Muscle of leg (tissue), 11 donors: ENCODE data around the gene MEGF11. TPM values are rescaled to one million over a fixed set of nuclear protein-coding genes. Genes with fewer than 3 reads are reported as not detected.

Experiments used
- DNase-seq: peaks from one replicate; pipeline ENCODE4 v3.0.0; 2013
- H3K27ac ChIP-seq: one replicate; pipeline ENCODE4 v1.5.1; 2013; ENCODE audit warnings: mild to moderate bottlenecking, low read length, control low read depth
- H3K27me3 ChIP-seq: one replicate; pipeline ENCODE4 v1.6.1; 2013; ENCODE audit warnings: low read length; ENCODE audit not compliant: control insufficient read depth, insufficient read depth
- H3K36me3 ChIP-seq: one replicate; pipeline ENCODE4 v1.6.1; 2013; ENCODE audit warnings: low read length; ENCODE audit not compliant: control insufficient read depth, insufficient read depth
- H3K4me1 ChIP-seq: one replicate; pipeline ENCODE4 v1.6.1; 2013; ENCODE audit warnings: low read length; ENCODE audit not compliant: control insufficient read depth, insufficient read depth
- H3K4me3 ChIP-seq: one replicate; pipeline ENCODE4 v1.5.1; 2013; ENCODE audit warnings: low read length, control low read depth
- H3K9me3 ChIP-seq: replicated peaks from 2 replicates; pipeline ENCODE4 v1.6.1; 2013; ENCODE audit warnings: low read depth, low read length; ENCODE audit not compliant: control insufficient read depth
- WGBS: methylation state at CpG from one replicate; pipeline ENCODE4 v1.1.5; 2013; ENCODE audit warnings: missing lambda C conversion rate; ENCODE audit not compliant: insufficient coverage; 5-methylcytosine and 5-hydroxymethylcytosine counted together
- polyA plus RNA-seq, 8 donors: library from polyadenylated mRNA; unstranded; fragments of 120-200 nt; gene quantifications; one replicate each; pipeline versions ENCODE4 v1.2.1 to v1.2.3, GENCODE V29; 2013; ENCODE audit warnings: inconsistent platforms in 1 of 8, low replicate concordance in 1 of 8; ENCODE audit not compliant: insufficient read length in 8 of 8, insufficient read depth in 1 of 8
- total RNA-seq: library from RNA; stranded (reverse); fragments of 120-200 nt; gene quantifications from one replicate; pipeline ENCODE4 v1.2.4, GENCODE V29; 2013

Gene MEGF11
- total and polyA plus RNA-seq, 9 donors: 0.13 to 0.68 (median 0.31) TPM

- peak overlapping the region; percentile 44 for H3K27ac ChIP-seq
These were observed 156.2 kb downstream of the MEGF11 start for GRCh38 chr15:66097151-66098021.

GRCh38 chr15:66096688-66097058, 156.9 kb downstream of the MEGF11 start:
- no peak overlapping the region for H3K27ac ChIP-seq
- H3K9me3 ChIP-seq: no peaks in the 10 kb centered on the region
- peaks cover 36% of the 10 kb centered on the region for H3K4me1 ChIP-seq
- H3K36me3 ChIP-seq: no peaks in the 10 kb centered on the region
- 58% methylated on average over 5 of the region's 5 CpGs for WGBS
- H3K27me3 ChIP-seq: no peaks in the 10 kb centered on the region
- no peak overlapping the region for H3K4me3 ChIP-seq
- DNase-seq: no peak

More at GRCh38 chr15:66097151-66098021, 156.2 kb downstream of the MEGF11 start:
- 44% methylated on average over 10 of the region's 15 CpGs for WGBS
- peak; percentile 33 for DNase-seq
- H3K4me3 ChIP-seq: no peak overlapping the region
- no peaks in the 10 kb centered on the region for H3K9me3 ChIP-seq
- no peaks in the 10 kb centered on the region for H3K36me3 ChIP-seq
- no peaks in the 10 kb centered on the region for H3K27me3 ChIP-seq
- H3K4me1 ChIP-seq: peaks cover 36% of the 10 kb centered on the region

GRCh38 chr15:66095871-66096687, 157.5 kb downstream of the MEGF11 start:
- H3K36me3 ChIP-seq: no peaks in the 10 kb centered on the region
- no peaks in the 10 kb centered on the region for H3K27me3 ChIP-seq
- H3K4me1 ChIP-seq: peaks cover 36% of the 10 kb centered on the region
- DNase-seq: peak; percentile 78
- 49% methylated on average over 15 of the region's 15 CpGs for WGBS
- H3K4me3 ChIP-seq: no peak overlapping the region
- H3K27ac ChIP-seq: peak overlapping the region; percentile 59
- no peaks in the 10 kb centered on the region for H3K9me3 ChIP-seq

- Histone ChIP-seq H3K27me3 (no peaks in the 10 kb centered on the region), H3K27ac (no peak overlapping the region), H3K4me3 (no peak overlapping the region), H3K36me3 (no peaks in the 10 kb centered on the region), H3K9me3 (no peaks in the 10 kb centered on the region), H3K4me1 (peaks cover 43% of the 10 kb centered on the region)
- no peak for DNase-seq
- no CpG with 5 or more reads among the region's 9 CpGs for WGBS
These were observed 159.2 kb downstream of the MEGF11 start for GRCh38 chr15:66094331-66094730.

GRCh38 chr15:66092053-66093016, 161.2 kb downstream of the MEGF11 start:
- no peaks in the 10 kb centered on the region for H3K27me3 ChIP-seq
- DNase-seq: no peak
- H3K36me3 ChIP-seq: no peaks in the 10 kb centered on the region
- peaks cover 34% of the 10 kb centered on the region for H3K4me1 ChIP-seq
- no peak overlapping the region for H3K27ac ChIP-seq
- no peaks in the 10 kb centered on the region for H3K9me3 ChIP-seq
- WGBS: 68% methylated on average over 6 of the region's 7 CpGs
- H3K4me3 ChIP-seq: no peak overlapping the region

- no peak overlapping the region for H3K27ac ChIP-seq
- no peak overlapping the region for H3K4me3 ChIP-seq
These were observed 164.0 kb downstream of the MEGF11 start for GRCh38 chr15:66089509-66089908.

GRCh38 chr15:66089049-66089448, 164.5 kb downstream of the MEGF11 start:
- Histone ChIP-seq H3K27ac (no peak overlapping the region), H3K4me1 (peaks cover 12% of the 10 kb centered on the region), H3K9me3 (no peaks in the 10 kb centered on the region), H3K27me3 (peaks cover 2% of the 10 kb centered on the region), H3K36me3 (no peaks in the 10 kb centered on the region), H3K4me3 (no peak overlapping the region)
- DNase-seq: peak; percentile 81
- 71% methylated on average over 3 of the region's 7 CpGs for WGBS

More at GRCh38 chr15:66089509-66089908, 164.0 kb downstream of the MEGF11 start:
- no peak for DNase-seq
- H3K9me3 ChIP-seq: no peaks in the 10 kb centered on the region
- no CpG with 5 or more reads among the region's 5 CpGs for WGBS
- peaks cover 2% of the 10 kb centered on the region for H3K27me3 ChIP-seq
- H3K4me1 ChIP-seq: peaks cover 12% of the 10 kb centered on the region
- H3K36me3 ChIP-seq: no peaks in the 10 kb centered on the region

GRCh38 chr15:66085128-66085527, 168.4 kb downstream of the MEGF11 start:
- H3K4me3 ChIP-seq: no peak overlapping the region
- no peak for DNase-seq
- no peaks in the 10 kb centered on the region for H3K36me3 ChIP-seq
- no peak overlapping the region for H3K27ac ChIP-seq
- peaks cover 12% of the 10 kb centered on the region for H3K4me1 ChIP-seq
- 60% methylated on average over 1 of the region's 6 CpGs for WGBS
- no peaks in the 10 kb centered on the region for H3K9me3 ChIP-seq
- H3K27me3 ChIP-seq: peaks cover 10% of the 10 kb centered on the region

- DNase-seq: no peak
- Histone ChIP-seq H3K27ac (no peak overlapping the region), H3K27me3 (peaks cover 11% of the 10 kb centered on the region), H3K36me3 (no peaks in the 10 kb centered on the region), H3K4me1 (peaks cover 8% of the 10 kb centered on the region), H3K9me3 (no peaks in the 10 kb centered on the region), H3K4me3 (no peak overlapping the region)
- 79% methylated on average over 10 of the region's 10 CpGs for WGBS
These were observed 168.8 kb downstream of the MEGF11 start for GRCh38 chr15:66084704-66085103.
